ENCODE measurements around the gene CHMP4A.

- TF ChIP-seq CTCF (IDR thresholded peaks at IDR 0.05) (no peak), POLR2A (IDR thresholded peaks at IDR 0.05) (no peak)
Observed at GRCh38 chr14:24259282-24260025, 46.2 kb upstream of the CHMP4A start.

All from testis (tissue), 2 donors.